Measurements from ENCODE around the gene CCDC92. TPM values are rescaled to one million over a fixed set of nuclear protein-coding genes. Genes with fewer than 3 reads are reported as not detected.

The CCDC92 gene
- total and polyA plus RNA-seq, 7 experiments from 2014 or later: 17.3 to 34.4 (median 23.0) TPM

DNA sequence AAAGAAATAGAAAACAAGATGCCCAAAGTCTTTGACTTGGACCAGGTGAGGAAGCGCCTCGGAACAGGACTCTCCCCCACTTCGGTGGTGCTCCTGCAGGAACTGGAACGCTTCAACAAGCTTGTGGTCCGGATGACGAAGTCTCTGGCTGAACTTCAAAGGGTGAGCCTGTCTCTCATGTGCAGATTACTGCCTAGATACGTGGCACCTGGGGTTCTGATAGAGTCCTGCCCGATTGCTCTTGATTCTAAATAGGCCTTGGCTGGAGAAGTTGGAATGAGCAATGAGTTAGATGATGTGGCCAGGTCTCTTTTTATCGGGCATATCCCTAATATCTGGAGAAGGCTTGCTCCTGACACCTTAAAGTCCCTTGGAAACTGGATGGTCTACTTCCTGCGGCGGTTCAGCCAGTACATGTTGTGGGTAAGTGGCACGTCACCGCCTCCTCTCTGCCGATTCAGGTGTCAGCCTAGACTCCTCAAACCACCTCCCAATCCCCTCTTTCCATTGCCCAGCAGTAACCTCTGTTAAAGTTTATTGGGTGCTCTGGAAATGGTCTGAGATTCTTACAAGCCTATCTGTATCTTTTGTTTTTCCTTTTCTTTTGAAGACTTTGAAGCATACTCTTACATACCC is 40.8 kb downstream of the CCDC92 start:
- ATAC-seq (peak; percentile 85), DNase-seq (peak in 7 of 9 donors; percentile 60 to 80 (median 77))
- H3K4me3 ChIP-seq (ENCODE audit: low read length): peak overlapping the region; percentile 31
- peaks cover 0 to 6% (median 5%) of the 10 kb centered on the region in 3 experiments for H3K36me3 ChIP-seq (ENCODE audit: control insufficient read depth in 2 of 3, insufficient read depth in 3 of 3, low read length in 3 of 3)
- H3K4me1 Mint-ChIP-seq: peaks cover 16 to 40% (median 22%) of the 10 kb centered on the region in 7 donors
- H3K27me3 Mint-ChIP-seq: peaks cover 0 to 11% (median 0%) of the 10 kb centered on the region in 5 donors
- H3K4me1 ChIP-seq (ENCODE audit: control insufficient read depth in 2 of 2, insufficient read depth in 2 of 2, low read length in 2 of 2): peaks cover 0 to 17% of the 10 kb centered on the region in 2 donors
- peak overlapping the region; percentile 32 to 83 (median 72) for H3K4me3 Mint-ChIP-seq
- CTCF ChIA-PET: interaction anchor here (1.0 kb wide), 1 partner anchor 52 kb away, joined by 3 read pairs; no protein-coding TSS in a partner anchor
- H3K27me3 ChIP-seq (ENCODE audit: control insufficient read depth in 2 of 2, insufficient read depth in 2 of 2, low read length in 2 of 2): no peaks in the 10 kb centered on the region
- no peaks in the 10 kb centered on the region for H3K9me3 Mint-ChIP-seq
- H3K9me3 ChIP-seq (ENCODE audit: control insufficient read depth in 2 of 3, low read length in 3 of 3): no peaks in the 10 kb centered on the region
- H3K27ac ChIP-seq (ENCODE audit: low read depth, low read length): no peak overlapping the region
- H3K27ac Mint-ChIP-seq: peak overlapping the region in 7 of 9 donors; percentile 27 to 87 (median 73)
- POLR2A ChIA-PET: no interaction called here
- H3K36me3 Mint-ChIP-seq: peaks cover 0 to 7% (median 3%) of the 10 kb centered on the region in 5 donors
- intact Hi-C loops (cut with micrococcal nuclease): loop anchor here in 1 of 2 donors (1.0 kb wide), 2 partner anchors 27 to 40 kb away; partner anchors contain the start of gene CCDC92

DNA sequence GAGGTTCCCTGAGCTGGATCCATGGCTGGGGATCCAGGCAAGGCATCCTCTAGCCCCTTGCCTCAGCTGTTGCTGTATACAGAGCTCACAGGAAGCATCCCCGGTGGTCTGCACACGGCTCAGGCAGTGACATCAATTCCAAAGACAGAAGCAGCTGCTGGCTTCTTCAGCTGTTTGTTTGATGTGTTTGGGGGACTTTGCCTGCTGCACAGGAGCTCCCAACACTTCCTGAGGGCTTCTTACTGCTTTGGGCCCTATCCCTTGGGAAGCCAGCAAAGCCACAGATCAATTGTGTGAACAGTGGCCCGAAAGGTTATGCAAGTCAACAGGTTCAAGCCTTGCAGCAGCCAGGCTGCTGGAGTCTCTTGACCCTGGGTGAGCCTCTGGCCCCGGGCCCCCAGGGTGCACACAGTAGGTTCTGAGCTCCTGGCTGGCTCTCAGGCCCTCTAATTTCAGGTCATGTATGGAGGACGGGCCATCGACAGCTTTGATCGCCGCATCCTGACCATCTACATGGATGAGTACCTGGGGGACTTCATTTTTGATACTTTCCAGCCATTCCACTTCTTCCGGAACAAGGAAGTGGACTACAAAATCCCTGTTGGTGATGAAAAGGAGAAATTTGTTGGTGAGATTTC is 42.6 kb downstream of the CCDC92 start:
- Histone ChIP-seq H3K27ac (ENCODE audit: low read depth, low read length) (no peak overlapping the region), H3K4me3 (ENCODE audit: low read length) (no peak overlapping the region), H3K9me3 (ENCODE audit: control insufficient read depth in 2 of 3, low read length in 3 of 3) (no peaks in the 10 kb centered on the region), H3K4me1 (ENCODE audit: control insufficient read depth in 2 of 2, insufficient read depth in 2 of 2, low read length in 2 of 2) (peaks cover 0 to 17% of the 10 kb centered on the region in 2 donors), H3K36me3 (ENCODE audit: control insufficient read depth in 2 of 3, insufficient read depth in 3 of 3, low read length in 3 of 3) (no peaks in the 10 kb centered on the region), H3K27me3 (ENCODE audit: control insufficient read depth in 2 of 2, insufficient read depth in 2 of 2, low read length in 2 of 2) (no peaks in the 10 kb centered on the region)
- Mint-ChIP-seq H3K36me3 (no peaks in the 10 kb centered on the region), H3K4me3 (no peak overlapping the region), H3K27me3 (peaks cover 0 to 11% (median 0%) of the 10 kb centered on the region in 5 donors), H3K9me3 (no peaks in the 10 kb centered on the region), H3K27ac (peak overlapping the region in 2 of 9 donors; percentile 42 to 63), H3K4me1 (peaks cover 10 to 31% (median 16%) of the 10 kb centered on the region in 7 donors)
- ChIA-PET CTCF (interaction anchor here (0.6 to 0.9 kb wide), 2 partner anchors 25 to 48 kb away, joined by 3 to 4 read pairs; no protein-coding TSS in a partner anchor), POLR2A (interaction anchor here (1.1 kb wide), 1 partner anchor 29 kb away, joined by 3 read pairs; no protein-coding TSS in a partner anchor)
- DNase-seq (no peak), ATAC-seq (no peak)
- intact Hi-C loops (cut with micrococcal nuclease): no loop called here

DNA sequence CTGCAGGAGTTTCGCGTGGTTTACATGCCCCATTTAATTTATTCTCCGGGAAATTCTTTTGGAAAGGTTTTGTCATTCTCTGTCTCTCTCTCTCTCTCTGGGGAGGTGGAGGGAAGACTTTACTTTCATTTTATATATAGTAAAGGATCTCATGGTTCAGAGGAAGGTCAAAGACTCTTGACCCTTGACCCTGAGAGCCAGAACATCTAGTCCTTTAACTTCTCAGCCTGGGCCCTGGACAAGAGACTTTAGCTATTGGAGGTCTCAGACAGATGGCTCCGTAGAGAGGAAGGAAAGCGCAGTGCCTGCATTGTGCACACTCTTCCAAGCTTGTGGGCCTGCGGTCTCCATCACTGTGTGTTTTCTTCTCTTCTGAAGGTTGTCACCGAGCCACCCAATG is 43.7 kb downstream of the CCDC92 start:
- H3K4me3 ChIP-seq (ENCODE audit: low read length): no peak overlapping the region
- ATAC-seq (no peak), DNase-seq (no peak)
- Mint-ChIP-seq H3K4me3 (no peak overlapping the region), H3K9me3 (no peaks in the 10 kb centered on the region), H3K27ac (peak overlapping the region in 1 of 9 donors; percentile 41), H3K4me1 (peaks cover 10 to 25% (median 15%) of the 10 kb centered on the region in 7 donors), H3K36me3 (no peaks in the 10 kb centered on the region), H3K27me3 (peaks cover 0 to 12% (median 0%) of the 10 kb centered on the region in 5 donors)
- POLR2A ChIA-PET: no interaction called here
- H3K4me1 ChIP-seq (ENCODE audit: control insufficient read depth in 2 of 2, insufficient read depth in 2 of 2, low read length in 2 of 2): peaks cover 0 to 17% of the 10 kb centered on the region in 2 donors
- no peak overlapping the region for H3K27ac ChIP-seq (ENCODE audit: low read depth, low read length)
- intact Hi-C loops (cut with micrococcal nuclease): no loop called here
- no peaks in the 10 kb centered on the region for H3K36me3 ChIP-seq (ENCODE audit: control insufficient read depth in 2 of 3, insufficient read depth in 3 of 3, low read length in 3 of 3)
- H3K27me3 ChIP-seq (ENCODE audit: control insufficient read depth in 2 of 2, insufficient read depth in 2 of 2, low read length in 2 of 2): no peaks in the 10 kb centered on the region
- H3K9me3 ChIP-seq (ENCODE audit: control insufficient read depth in 2 of 3, low read length in 3 of 3): no peaks in the 10 kb centered on the region
- CTCF ChIA-PET: no interaction called here

GRCh38 chr12:123928274-123928865 is 44.3 kb downstream of the CCDC92 start:
- H3K4me1 ChIP-seq (ENCODE audit: control insufficient read depth in 2 of 2, insufficient read depth in 2 of 2, low read length in 2 of 2): peaks cover 0 to 17% of the 10 kb centered on the region in 2 donors

GRCh38 chr12:123924539-123924938 is 48.1 kb downstream of the CCDC92 start:
- intact Hi-C loops (cut with micrococcal nuclease): no loop called here
- Mint-ChIP-seq H3K27ac (no peak overlapping the region), H3K4me1 (peaks cover 5 to 17% (median 14%) of the 10 kb centered on the region in 7 donors), H3K36me3 (no peaks in the 10 kb centered on the region), H3K4me3 (no peak overlapping the region), H3K9me3 (no peaks in the 10 kb centered on the region), H3K27me3 (peaks cover 0 to 20% (median 0%) of the 10 kb centered on the region in 5 donors)
- peaks cover 0 to 5% of the 10 kb centered on the region in 2 donors for H3K4me1 ChIP-seq (ENCODE audit: control insufficient read depth in 2 of 2, insufficient read depth in 2 of 2, low read length in 2 of 2)
- no peak overlapping the region for H3K27ac ChIP-seq (ENCODE audit: low read depth, low read length)
- ChIA-PET CTCF (no interaction called here), POLR2A (no interaction called here)
- no peaks in the 10 kb centered on the region for H3K27me3 ChIP-seq (ENCODE audit: control insufficient read depth in 2 of 2, insufficient read depth in 2 of 2, low read length in 2 of 2)
- no peak for ATAC-seq
- H3K9me3 ChIP-seq (ENCODE audit: control insufficient read depth in 2 of 3, low read length in 3 of 3): no peaks in the 10 kb centered on the region
- H3K36me3 ChIP-seq (ENCODE audit: control insufficient read depth in 2 of 3, insufficient read depth in 3 of 3, low read length in 3 of 3): no peaks in the 10 kb centered on the region
- H3K4me3 ChIP-seq (ENCODE audit: low read length): no peak overlapping the region
- DNase-seq: no peak

More at GRCh38 chr12:123928274-123928865, 44.3 kb downstream of the CCDC92 start:
- intact Hi-C loops (cut with micrococcal nuclease): no loop called here
- no peak overlapping the region for H3K27ac Mint-ChIP-seq
- no peak overlapping the region for H3K27ac ChIP-seq (ENCODE audit: low read depth, low read length)
- H3K9me3 Mint-ChIP-seq: no peaks in the 10 kb centered on the region
- ATAC-seq (no peak), DNase-seq (no peak)
- H3K36me3 Mint-ChIP-seq: no peaks in the 10 kb centered on the region
- H3K4me3 ChIP-seq (ENCODE audit: low read length): no peak overlapping the region
- no peaks in the 10 kb centered on the region for H3K36me3 ChIP-seq (ENCODE audit: control insufficient read depth in 2 of 3, insufficient read depth in 3 of 3, low read length in 3 of 3)
- ChIA-PET CTCF (no interaction called here), POLR2A (no interaction called here)
- H3K4me3 Mint-ChIP-seq: no peak overlapping the region
- peaks cover 0 to 15% (median 0%) of the 10 kb centered on the region in 5 donors for H3K27me3 Mint-ChIP-seq
- H3K9me3 ChIP-seq (ENCODE audit: control insufficient read depth in 2 of 3, low read length in 3 of 3): no peaks in the 10 kb centered on the region
- peaks cover 10 to 21% (median 15%) of the 10 kb centered on the region in 7 donors for H3K4me1 Mint-ChIP-seq
- H3K27me3 ChIP-seq (ENCODE audit: control insufficient read depth in 2 of 2, insufficient read depth in 2 of 2, low read length in 2 of 2): no peaks in the 10 kb centered on the region

- intact Hi-C loops (cut with micrococcal nuclease): no loop called here
- Mint-ChIP-seq H3K36me3 (no peaks in the 10 kb centered on the region), H3K27ac (no peak overlapping the region), H3K4me1 (peaks cover 5 to 17% (median 14%) of the 10 kb centered on the region in 7 donors), H3K9me3 (no peaks in the 10 kb centered on the region), H3K4me3 (no peak overlapping the region), H3K27me3 (peaks cover 0 to 20% (median 0%) of the 10 kb centered on the region in 5 donors)
- H3K9me3 ChIP-seq (ENCODE audit: control insufficient read depth in 2 of 3, low read length in 3 of 3): no peaks in the 10 kb centered on the region
- no peaks in the 10 kb centered on the region for H3K27me3 ChIP-seq (ENCODE audit: control insufficient read depth in 2 of 2, insufficient read depth in 2 of 2, low read length in 2 of 2)
- H3K36me3 ChIP-seq (ENCODE audit: control insufficient read depth in 2 of 3, insufficient read depth in 3 of 3, low read length in 3 of 3): no peaks in the 10 kb centered on the region
- DNase-seq: no peak
- ATAC-seq: no peak
- H3K4me1 ChIP-seq (ENCODE audit: control insufficient read depth in 2 of 2, insufficient read depth in 2 of 2, low read length in 2 of 2): peaks cover 0 to 5% of the 10 kb centered on the region in 2 donors
- H3K27ac ChIP-seq (ENCODE audit: low read depth, low read length): no peak overlapping the region
- H3K4me3 ChIP-seq (ENCODE audit: low read length): no peak overlapping the region
- ChIA-PET POLR2A (no interaction called here), CTCF (interaction anchor here (0.8 kb wide), 1 partner anchor 19 kb away, joined by 3 read pairs; no protein-coding TSS in a partner anchor)
These were observed 48.7 kb downstream of the CCDC92 start for GRCh38 chr12:123923927-123924326.

All from naive thymus-derived CD4-positive, alpha-beta T cell (primary cell).